Activated T-helper 9 cell treated with anti-CD3 and anti-CD28 coated beads, Interleukin-2, amount 50 U/mL, for 16 hours (primary cell): ENCODE results near the gene HPGD.
"Not testable (repeated sequence)": the region's sequence is repeated elsewhere in the genome, so short reads cannot be mapped to it uniquely, and the experiment has no call there.

Source experiments
- DNase-seq: peaks from one replicate; pipeline ENCODE4 v3.0.0-alpha.2; 2020; ENCODE audit warnings: low read depth

HPGD gene

DNA sequence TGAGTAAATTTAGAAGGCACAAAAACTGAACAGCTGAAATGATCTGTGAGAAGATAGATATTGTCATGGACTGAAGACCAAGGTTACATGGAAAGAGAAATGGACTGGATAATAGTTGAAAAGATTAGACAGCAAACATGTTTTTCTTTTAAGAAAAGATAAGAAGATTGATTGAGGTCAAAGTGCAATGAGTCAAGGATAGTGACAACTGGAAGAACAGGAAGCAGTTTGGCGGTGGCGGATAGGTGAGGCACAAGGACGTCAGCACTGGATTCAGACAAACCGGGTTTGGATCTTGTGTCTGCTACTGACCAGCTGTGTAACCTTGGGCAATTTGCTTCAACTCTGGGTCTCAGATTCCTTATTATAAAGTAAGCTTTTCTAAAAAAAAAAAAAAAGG is 2.0 kb upstream of the HPGD start:
- no peak for DNase-seq

GRCh38 chr4:174523025-174523693 is 871 bp upstream of the HPGD start:
- no peak for DNase-seq

GRCh38 chr4:174521800-174522182 is 497 bp downstream of the HPGD start:
- no peak for DNase-seq

- no peak for DNase-seq
Observed at GRCh38 chr4:174520660-174521059, 1.6 kb downstream of the HPGD start.

DNA sequence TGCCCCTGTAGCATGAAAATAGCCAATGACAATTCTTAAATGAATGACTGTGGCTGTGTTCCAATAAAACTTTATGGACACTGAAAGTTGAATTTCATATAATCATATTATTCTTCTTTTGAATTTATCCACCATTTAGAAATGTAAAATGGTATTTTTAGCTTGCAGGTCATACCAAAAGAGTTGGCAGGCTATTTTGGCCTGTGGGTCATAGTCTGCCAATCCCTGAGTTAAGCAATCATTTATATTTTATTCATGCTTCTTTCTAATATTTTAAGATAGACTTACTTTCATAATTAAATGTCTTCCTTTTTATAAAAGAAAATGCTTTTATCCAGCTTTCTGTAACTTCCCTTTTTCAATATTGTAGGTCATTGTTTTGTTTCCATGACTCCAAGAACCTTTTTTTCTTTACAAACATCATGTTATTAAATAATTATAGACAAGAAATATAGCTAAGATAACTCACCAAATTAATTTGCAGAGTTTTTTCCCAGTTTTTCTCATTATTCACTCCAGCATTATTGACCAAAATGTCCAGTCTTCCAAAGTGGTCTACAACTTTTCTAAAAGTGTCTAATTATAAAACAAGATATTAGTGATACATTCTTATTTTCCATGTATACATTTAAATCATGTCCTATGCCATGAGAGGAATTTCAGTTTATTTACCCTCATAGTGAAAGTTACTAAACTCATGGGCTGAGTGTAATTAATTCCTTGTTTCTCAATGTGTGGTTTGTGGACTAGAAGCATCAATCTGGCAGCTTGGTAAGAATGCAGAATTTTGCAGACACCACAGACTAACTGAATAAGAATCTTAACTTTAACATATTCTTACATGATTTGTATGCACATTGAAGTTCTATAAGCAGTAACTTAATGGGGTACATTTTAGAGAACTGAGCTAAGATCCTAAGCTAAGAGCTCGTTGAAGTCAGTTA is 4.5 kb downstream of the HPGD start:
- no peak for DNase-seq

- no peak for DNase-seq
Observed at GRCh38 chr4:174516794-174517193, 5.5 kb downstream of the HPGD start.

GRCh38 chr4:174516345-174516744 is 5.9 kb downstream of the HPGD start:
- no peak for DNase-seq

- no peak for DNase-seq
Observed at GRCh38 chr4:174512745-174513144, 9.5 kb downstream of the HPGD start.

DNA sequence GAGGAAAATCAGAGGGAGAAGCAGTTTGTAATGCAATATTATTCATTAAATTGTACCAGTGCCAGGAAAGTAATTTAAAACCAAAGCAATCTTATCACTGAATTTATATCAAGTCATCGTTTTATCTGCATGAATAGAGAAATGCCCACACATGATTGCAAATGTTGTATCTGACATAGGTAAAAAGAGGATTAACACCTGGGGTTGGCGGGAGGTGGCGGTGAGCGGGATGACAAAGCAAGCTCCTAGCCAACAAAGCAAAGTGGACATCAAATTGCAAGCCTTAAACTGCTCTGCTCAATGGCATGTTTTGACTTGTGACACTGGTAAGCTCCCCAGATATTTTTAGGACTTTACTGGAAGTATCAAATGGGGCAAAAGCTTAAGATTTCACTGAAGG is 16.4 kb downstream of the HPGD start:
- no peak for DNase-seq

DNA sequence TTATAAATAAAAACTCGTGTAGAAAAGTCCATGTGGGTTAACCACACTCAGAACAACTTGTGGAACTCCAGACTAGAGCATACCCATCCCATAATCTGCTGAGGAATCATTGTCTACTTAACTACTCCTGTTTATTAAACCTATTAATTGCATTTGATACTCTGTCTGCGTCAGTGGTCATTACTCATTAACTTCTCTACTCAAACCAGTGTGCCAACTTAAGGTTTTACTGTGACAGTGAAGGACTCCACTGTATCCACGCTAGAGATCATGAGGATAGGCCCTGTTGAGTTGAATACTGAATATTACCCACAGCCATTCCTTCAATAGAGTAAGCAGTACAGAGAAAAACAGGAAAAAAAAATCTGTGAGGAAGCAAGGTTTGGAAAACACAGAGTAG is 17.3 kb downstream of the HPGD start:
- no peak for DNase-seq

DNA sequence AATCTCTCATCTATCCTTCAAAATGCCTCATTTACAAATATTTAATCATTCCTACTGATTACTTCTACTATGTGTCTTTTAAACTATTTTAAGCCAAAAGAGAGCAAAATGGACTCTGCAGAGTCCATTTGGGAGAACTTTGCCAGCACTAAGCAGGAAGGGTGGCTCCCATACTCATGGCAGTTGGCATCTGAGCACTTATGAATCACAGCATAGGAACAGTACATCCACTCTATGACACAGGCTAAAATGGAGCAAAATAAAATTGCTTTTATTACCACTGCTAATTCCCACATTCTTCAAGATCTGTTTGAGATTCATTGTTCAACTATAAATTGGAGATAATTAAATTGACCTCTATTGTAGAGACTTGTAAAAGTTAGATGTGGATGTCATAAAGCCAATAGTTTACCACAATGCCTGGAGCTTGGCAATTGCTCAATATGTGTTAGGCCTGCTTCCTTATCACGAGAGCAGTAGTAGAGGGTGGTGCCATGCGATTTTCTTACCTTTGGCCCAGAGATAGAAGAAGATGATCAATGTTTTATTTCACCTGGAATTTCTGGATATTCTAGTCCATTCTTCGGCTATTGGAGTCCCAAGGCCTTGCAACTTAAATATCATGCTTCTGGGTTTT is 19.1 kb downstream of the HPGD start:
- DNase-seq = no peak

GRCh38 chr4:174496631-174497432 is 25.5 kb downstream of the HPGD start:
- DNase-seq = no peak

- no peak for DNase-seq
Observed at GRCh38 chr4:174495626-174496025, 26.7 kb downstream of the HPGD start.

DNA sequence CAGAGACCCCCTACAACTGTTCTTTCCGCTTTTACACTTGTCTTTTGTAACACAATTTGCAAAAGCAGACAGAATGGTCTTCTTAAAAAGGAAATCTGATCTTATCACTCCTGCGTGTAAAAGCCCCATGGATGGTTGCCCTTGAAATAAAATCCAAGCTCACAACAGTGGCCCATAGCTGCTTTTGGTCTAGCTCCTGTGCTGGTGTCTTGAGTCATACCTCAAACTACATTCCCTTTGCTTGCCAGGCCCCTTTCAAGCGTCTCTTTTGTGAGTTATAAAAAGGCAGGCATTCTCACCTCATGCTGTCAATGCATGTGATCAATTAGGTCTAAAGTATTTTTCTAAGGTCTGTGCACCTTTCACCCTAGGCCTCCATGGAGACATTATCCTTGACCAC is 27.6 kb downstream of the HPGD start:
- DNase-seq = no peak

GRCh38 chr4:174494146-174494545 is 28.1 kb downstream of the HPGD start:
- DNase-seq = no peak

DNA sequence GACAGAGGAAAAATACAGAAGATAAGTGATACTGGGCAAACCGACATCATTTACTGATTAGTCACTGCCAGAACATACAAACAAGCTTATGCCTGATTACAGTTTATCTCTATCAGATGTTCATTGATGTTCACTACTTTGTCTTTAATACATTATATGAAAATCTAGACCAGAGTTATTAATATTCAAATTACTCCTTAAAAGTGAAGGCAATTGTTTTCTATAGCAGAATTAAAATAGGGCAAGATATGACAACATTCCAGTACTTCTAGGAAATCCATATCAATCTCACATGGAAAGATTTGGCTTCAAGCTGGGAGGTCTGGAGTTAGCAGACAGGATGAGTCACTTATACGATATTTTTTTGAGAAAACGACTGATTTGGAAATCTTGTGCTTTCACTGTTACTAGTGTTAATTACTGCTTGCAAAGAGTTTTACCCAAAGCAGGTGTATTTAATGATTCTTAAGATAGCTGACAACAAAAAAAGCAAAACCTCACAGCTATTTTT is 31.8 kb downstream of the HPGD start:
- no peak for DNase-seq

GRCh38 chr4:174488368-174488767 is 33.9 kb downstream of the HPGD start:
- not testable (repeated sequence) for DNase-seq

GRCh38 chr4:174485025-174485424 is 37.3 kb downstream of the HPGD start:
- no peak for DNase-seq

GRCh38 chr4:174483792-174484191 is 38.5 kb downstream of the HPGD start:
- no peak for DNase-seq

DNA sequence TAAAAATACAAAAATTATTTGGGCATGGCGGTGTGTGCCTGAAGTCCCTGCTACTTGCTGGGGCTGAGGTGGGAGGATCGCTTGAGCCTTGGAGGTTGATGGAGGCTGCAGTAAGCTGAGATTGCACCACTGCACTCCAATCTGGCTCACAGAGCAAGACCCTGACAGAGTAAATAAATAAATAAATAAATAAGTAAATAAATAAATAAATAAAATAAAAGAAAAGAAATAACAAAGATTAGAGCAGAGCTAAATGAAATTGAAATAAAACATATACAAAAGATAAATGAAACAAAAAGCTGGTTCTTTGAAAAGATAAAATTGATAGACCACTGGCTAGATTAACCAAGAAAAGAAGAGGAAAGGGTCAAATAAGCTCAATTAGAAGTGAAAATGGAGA is 43.1 kb downstream of the HPGD start:
- no peak for DNase-seq

DNA sequence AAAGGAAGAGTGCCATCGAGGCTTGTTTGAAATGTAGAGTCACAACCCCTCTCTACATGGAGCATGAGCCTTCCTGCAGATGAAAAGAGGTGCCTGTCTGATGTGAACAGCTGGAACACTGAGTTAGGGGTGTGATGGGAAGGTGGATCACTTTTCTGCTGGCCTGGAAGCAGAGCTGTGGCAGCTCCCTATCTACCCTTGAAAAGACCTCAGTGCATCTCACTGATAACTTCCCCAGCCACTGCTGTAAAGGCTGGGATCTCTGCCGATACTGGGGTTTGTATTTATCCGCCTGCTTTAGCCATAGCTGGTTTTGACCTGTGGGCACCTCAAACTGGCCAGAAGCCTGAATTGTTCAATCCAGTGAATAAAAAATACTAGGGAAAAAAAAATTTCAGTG is 46.8 kb downstream of the HPGD start:
- no peak for DNase-seq
